ENCODE data around the gene PARP9.

Gene PARP9

GRCh38 chr3:122548619-122549018 lies 15.5 kb downstream of the PARP9 start:
- H2BK15ac ChIP-seq (ENCODE audit: low read length) = no peak overlapping the region

GRCh38 chr3:122548076-122548475 lies 16.0 kb downstream of the PARP9 start:
- WGBS, 2 donors (ENCODE audit: extremely low coverage in 2 of 2, insufficient read length in 2 of 2, insufficient replicate concordance in 1 of 2) = no CpG with 5 or more reads among the region's 3 CpGs
- Histone ChIP-seq H2BK12ac (ENCODE audit: low read length) (no peak overlapping the region), H3K18ac (ENCODE audit: low read length) (no peak overlapping the region), H2BK5ac (ENCODE audit: low read length) (no peak overlapping the region), H2AK5ac (ENCODE audit: low read depth, low read length) (no peak overlapping the region), H4K91ac (ENCODE audit: low read depth, low read length, poor library complexity) (no peak overlapping the region), H3K79me1 (ENCODE audit: low read depth, low read length) (no peaks in the 10 kb centered on the region), H2AFZ (ENCODE audit: low read length) (no peak overlapping the region), H4K8ac (ENCODE audit: low read depth, low read length) (no peak overlapping the region), H3K9ac (ENCODE audit: low read depth, low read length, poor library complexity) (no peak overlapping the region), H3K27ac (replicated peaks; ENCODE audit: low read length) (no peak overlapping the region), H3K4me1 (ENCODE audit: control insufficient read depth in 2 of 2, insufficient read depth in 1 of 2, low read depth in 1 of 2, low read length in 2 of 2) (no peaks in the 10 kb centered on the region), H3K4ac (ENCODE audit: low read length) (no peak overlapping the region), H3K9me3 (replicated peaks in 1 of 2; ENCODE audit: control insufficient read depth in 2 of 2, insufficient read depth in 1 of 2, low read depth in 1 of 2, low read length in 2 of 2) (no peaks in the 10 kb centered on the region), H3K23ac (ENCODE audit: low read depth, low read length, poor library complexity) (no peak overlapping the region), H2BK15ac (ENCODE audit: low read length) (no peak overlapping the region), H3K36me3 (replicated peaks in 1 of 2; ENCODE audit: control insufficient read depth in 2 of 2, insufficient read depth in 2 of 2, low read length in 2 of 2) (peaks cover 0 to 32% of the 10 kb centered on the region in 2 donors), H3K4me3 (ENCODE audit: low read length in 2 of 2) (no peak overlapping the region), H3K14ac (ENCODE audit: low read length) (no peak overlapping the region), H2BK120ac (ENCODE audit: low read depth, low read length) (no peak overlapping the region), H3K4me2 (ENCODE audit: insufficient read depth, low read length, poor library complexity, severe bottlenecking) (no peak overlapping the region), H3K27me3 (ENCODE audit: control insufficient read depth in 3 of 3, insufficient read depth in 3 of 3, low read depth in 1 of 3, low read length in 3 of 3) (no peaks in the 10 kb centered on the region)
- DNase-seq (ENCODE audit: low spot score) = no peak

More at GRCh38 chr3:122548619-122549018, 15.5 kb downstream of the PARP9 start:
- H3K4me1 ChIP-seq (ENCODE audit: control insufficient read depth in 2 of 2, insufficient read depth in 1 of 2, low read depth in 1 of 2, low read length in 2 of 2) = no peaks in the 10 kb centered on the region
- no peaks in the 10 kb centered on the region for H3K27me3 ChIP-seq (ENCODE audit: control insufficient read depth in 3 of 3, insufficient read depth in 3 of 3, low read depth in 1 of 3, low read length in 3 of 3)
- no peak overlapping the region for H2AK5ac ChIP-seq (ENCODE audit: low read depth, low read length)
- H4K91ac ChIP-seq (ENCODE audit: low read depth, low read length, poor library complexity) = no peak overlapping the region
- no peak overlapping the region for H3K4me2 ChIP-seq (ENCODE audit: insufficient read depth, low read length, poor library complexity, severe bottlenecking)
- H2BK120ac ChIP-seq (ENCODE audit: low read depth, low read length) = no peak overlapping the region
- no peak overlapping the region for H3K23ac ChIP-seq (ENCODE audit: low read depth, low read length, poor library complexity)
- H3K27ac ChIP-seq (replicated peaks; ENCODE audit: low read length) = no peak overlapping the region
- no peak overlapping the region for H3K9ac ChIP-seq (ENCODE audit: low read depth, low read length, poor library complexity)
- no peak overlapping the region for H4K8ac ChIP-seq (ENCODE audit: low read depth, low read length)
- H3K14ac ChIP-seq (ENCODE audit: low read length) = no peak overlapping the region
- no peak for DNase-seq (ENCODE audit: low spot score)
- no peak overlapping the region for H3K4me3 ChIP-seq (ENCODE audit: low read length in 2 of 2)
- H3K9me3 ChIP-seq (replicated peaks in 1 of 2; ENCODE audit: control insufficient read depth in 2 of 2, insufficient read depth in 1 of 2, low read depth in 1 of 2, low read length in 2 of 2) = no peaks in the 10 kb centered on the region
- H3K18ac ChIP-seq (ENCODE audit: low read length) = no peak overlapping the region
- WGBS, 2 donors (ENCODE audit: extremely low coverage in 2 of 2, insufficient read length in 2 of 2, insufficient replicate concordance in 1 of 2) = no CpG with 5 or more reads among the region's 1 CpG
- no peaks in the 10 kb centered on the region for H3K79me1 ChIP-seq (ENCODE audit: low read depth, low read length)
- H2BK5ac ChIP-seq (ENCODE audit: low read length) = no peak overlapping the region
- H2AFZ ChIP-seq (ENCODE audit: low read length) = no peak overlapping the region
- no peak overlapping the region for H3K4ac ChIP-seq (ENCODE audit: low read length)
- peaks cover 0 to 33% of the 10 kb centered on the region in 2 donors for H3K36me3 ChIP-seq (replicated peaks in 1 of 2; ENCODE audit: control insufficient read depth in 2 of 2, insufficient read depth in 2 of 2, low read length in 2 of 2)
- H2BK12ac ChIP-seq (ENCODE audit: low read length) = no peak overlapping the region

GRCh38 chr3:122546151-122546550 lies 17.9 kb downstream of the PARP9 start:
- H2BK15ac ChIP-seq (ENCODE audit: low read length) = no peak overlapping the region
- no peak overlapping the region for H2BK5ac ChIP-seq (ENCODE audit: low read length)
- H3K9me3 ChIP-seq (replicated peaks in 1 of 2; ENCODE audit: control insufficient read depth in 2 of 2, insufficient read depth in 1 of 2, low read depth in 1 of 2, low read length in 2 of 2) = no peaks in the 10 kb centered on the region
- H3K79me1 ChIP-seq (ENCODE audit: low read depth, low read length) = no peaks in the 10 kb centered on the region
- H2AK5ac ChIP-seq (ENCODE audit: low read depth, low read length) = no peak overlapping the region
- H3K27ac ChIP-seq (replicated peaks; ENCODE audit: low read length) = no peak overlapping the region
- no peak overlapping the region for H4K91ac ChIP-seq (ENCODE audit: low read depth, low read length, poor library complexity)
- no peak overlapping the region for H3K9ac ChIP-seq (ENCODE audit: low read depth, low read length, poor library complexity)
- no peak overlapping the region for H2BK12ac ChIP-seq (ENCODE audit: low read length)
- H3K27me3 ChIP-seq (ENCODE audit: control insufficient read depth in 3 of 3, insufficient read depth in 3 of 3, low read depth in 1 of 3, low read length in 3 of 3) = no peaks in the 10 kb centered on the region
- no peak overlapping the region for H3K4ac ChIP-seq (ENCODE audit: low read length)
- no peak overlapping the region for H3K23ac ChIP-seq (ENCODE audit: low read depth, low read length, poor library complexity)
- no peak overlapping the region for H2BK120ac ChIP-seq (ENCODE audit: low read depth, low read length)
- H4K8ac ChIP-seq (ENCODE audit: low read depth, low read length) = no peak overlapping the region
- H3K4me1 ChIP-seq (ENCODE audit: control insufficient read depth in 2 of 2, insufficient read depth in 1 of 2, low read depth in 1 of 2, low read length in 2 of 2) = no peaks in the 10 kb centered on the region
- no peak for DNase-seq (ENCODE audit: low spot score)
- no peak overlapping the region for H2AFZ ChIP-seq (ENCODE audit: low read length)
- H3K4me3 ChIP-seq (ENCODE audit: low read length in 2 of 2) = no peak overlapping the region
- no CpG with 5 or more reads among the region's 5 CpGs for WGBS, 2 donors (ENCODE audit: extremely low coverage in 2 of 2, insufficient read length in 2 of 2, insufficient replicate concordance in 1 of 2)
- no peak overlapping the region for H3K18ac ChIP-seq (ENCODE audit: low read length)
- no peak overlapping the region for H3K14ac ChIP-seq (ENCODE audit: low read length)
- H3K36me3 ChIP-seq (replicated peaks in 1 of 2; ENCODE audit: control insufficient read depth in 2 of 2, insufficient read depth in 2 of 2, low read length in 2 of 2) = peaks cover 0 to 34% of the 10 kb centered on the region in 2 donors
- no peak overlapping the region for H3K4me2 ChIP-seq (ENCODE audit: insufficient read depth, low read length, poor library complexity, severe bottlenecking)

DNA sequence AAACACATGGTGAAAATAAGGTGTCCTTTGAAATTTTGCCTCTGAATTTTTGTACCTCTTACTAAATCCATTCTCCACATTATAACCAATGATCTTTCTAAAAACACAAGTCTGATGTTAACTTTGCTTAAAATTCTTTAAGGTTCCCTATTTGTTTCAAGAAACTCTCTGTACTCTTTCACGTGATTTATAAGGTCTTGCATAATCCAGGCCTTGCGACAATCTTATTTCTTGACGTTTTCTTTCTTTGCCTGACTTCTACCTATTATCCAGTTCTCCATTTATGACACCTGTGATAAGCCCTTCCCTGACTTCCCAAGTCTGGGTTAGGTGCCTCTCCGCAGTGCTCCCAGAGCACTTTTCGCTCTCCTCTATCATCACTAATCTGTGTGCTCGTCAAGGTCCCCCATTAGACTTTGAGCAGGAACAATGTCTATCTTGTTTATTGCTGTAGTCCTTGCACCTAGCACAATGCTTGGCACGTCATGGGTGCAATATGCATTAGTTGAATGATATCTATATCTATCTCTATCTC lies 25.1 kb downstream of the PARP9 start:
- no peak overlapping the region for H2AFZ ChIP-seq (ENCODE audit: low read length)
- no peaks in the 10 kb centered on the region for H3K79me1 ChIP-seq (ENCODE audit: low read depth, low read length)
- no peak overlapping the region for H2AK5ac ChIP-seq (ENCODE audit: low read depth, low read length)
- H2BK15ac ChIP-seq (ENCODE audit: low read length) = no peak overlapping the region
- H3K36me3 ChIP-seq (replicated peaks in 1 of 2; ENCODE audit: control insufficient read depth in 2 of 2, insufficient read depth in 2 of 2, low read length in 2 of 2) = peaks cover 0 to 34% of the 10 kb centered on the region in 2 donors
- no peak overlapping the region for H3K27ac ChIP-seq (replicated peaks; ENCODE audit: low read length)
- no peak overlapping the region for H3K23ac ChIP-seq (ENCODE audit: low read depth, low read length, poor library complexity)
- H2BK120ac ChIP-seq (ENCODE audit: low read depth, low read length) = no peak overlapping the region
- no peak overlapping the region for H4K8ac ChIP-seq (ENCODE audit: low read depth, low read length)
- no peak overlapping the region for H3K18ac ChIP-seq (ENCODE audit: low read length)
- H3K27me3 ChIP-seq (ENCODE audit: control insufficient read depth in 3 of 3, insufficient read depth in 3 of 3, low read depth in 1 of 3, low read length in 3 of 3) = no peaks in the 10 kb centered on the region
- DNase-seq (ENCODE audit: low spot score) = no peak
- H3K4me2 ChIP-seq (ENCODE audit: insufficient read depth, low read length, poor library complexity, severe bottlenecking) = no peak overlapping the region
- H2BK12ac ChIP-seq (ENCODE audit: low read length) = no peak overlapping the region
- no CpG with 5 or more reads among the region's 7 CpGs for whole genome bisulfite sequencing, 2 donors (ENCODE audit: extremely low coverage in 2 of 2, insufficient read length in 2 of 2, insufficient replicate concordance in 1 of 2)
- no peak overlapping the region for H3K14ac ChIP-seq (ENCODE audit: low read length)
- no peak overlapping the region for H2BK5ac ChIP-seq (ENCODE audit: low read length)
- H3K4me3 ChIP-seq (ENCODE audit: low read length in 2 of 2) = no peak overlapping the region
- H3K4me1 ChIP-seq (ENCODE audit: control insufficient read depth in 2 of 2, insufficient read depth in 1 of 2, low read depth in 1 of 2, low read length in 2 of 2) = no peaks in the 10 kb centered on the region
- H3K9me3 ChIP-seq (replicated peaks in 1 of 2; ENCODE audit: control insufficient read depth in 2 of 2, insufficient read depth in 1 of 2, low read depth in 1 of 2, low read length in 2 of 2) = no peaks in the 10 kb centered on the region
- H4K91ac ChIP-seq (ENCODE audit: low read depth, low read length, poor library complexity) = no peak overlapping the region
- no peak overlapping the region for H3K4ac ChIP-seq (ENCODE audit: low read length)
- no peak overlapping the region for H3K9ac ChIP-seq (ENCODE audit: low read depth, low read length, poor library complexity)

Measured in neuronal stem cell (in vitro differentiated cells).